Vagina (tissue), 2 donors: ENCODE measurements around the gene ADAMTS2. TPM values are rescaled to one million over a fixed set of nuclear protein-coding genes. Genes with fewer than 3 reads are reported as not detected.

Experiments used
- DNase-seq, 2 donors: peaks; one replicate each; pipeline ENCODE4 v3.0.0-alpha.2; 2017; ENCODE audit errors: extremely low spot score in 2 of 2
- H3K27ac ChIP-seq: fragments of 200-600 bp; sonication (generic); one replicate; pipeline ENCODE4 v1.5.1; 2019
- H3K27me3 ChIP-seq: fragments of 200-600 bp; sonication (generic); one replicate; pipeline ENCODE4 v1.5.1; 2019
- H3K36me3 ChIP-seq, 2 donors: fragments of 200-600 bp; sonication (generic); one replicate each; pipeline ENCODE4 v1.5.1; 2017 to 2019
- H3K4me1 ChIP-seq: fragments of 200-600 bp; sonication (generic); one replicate; pipeline ENCODE4 v1.5.1; 2019
- H3K4me3 ChIP-seq, 2 donors: fragments of 200-600 bp; sonication (generic); 1 replicate in 1 of 2; 2 replicates in 1 of 2; pipeline ENCODE4 v1.5.1; 2016 to 2019
- H3K9me3 ChIP-seq: fragments of 200-600 bp; sonication (generic); one replicate; pipeline ENCODE4 v1.5.1; 2019
- CTCF ChIP-seq, 3 experiments: fragments of 450-650 bp in 2 of 3; fragments of 200-600 bp in 1 of 3; sonication (generic) in 1 of 3; IDR thresholded peaks; one replicate each; pipeline ENCODE4 v1.5.1; 2017 to 2019; ENCODE audit warnings: antibody characterized with exemption in 3 of 3, mild to moderate bottlenecking in 2 of 3, moderate library complexity in 2 of 3
- POLR2A ChIP-seq, 2 donors: fragments of 450-650 bp; IDR thresholded peaks; one replicate each; pipeline ENCODE4 v1.6.1; 2017; ENCODE audit warnings: antibody characterized with exemption in 2 of 2, mild to moderate bottlenecking in 2 of 2, moderate library complexity in 2 of 2
- POLR2AphosphoS5 ChIP-seq, 2 donors: sonication (generic); formaldehyde crosslinking; IDR thresholded peaks; one replicate each; pipeline ENCODE4 v1.9.0; 2017; ENCODE audit warnings: antibody characterized with exemption in 2 of 2, mild to moderate bottlenecking in 2 of 2, low read depth in 1 of 2; ENCODE audit not compliant: insufficient read depth in 1 of 2
- intact Hi-C: fragments of 100-400 bp; cut with DNase I; formaldehyde crosslinking; loops from one replicate; pipeline ENCODE4 v1.15.1; 2023
- total RNA-seq: library from RNA; depleted of rRNA; stranded (reverse); fragments of >200 nt; gene quantifications from one replicate; pipeline ENCODE4 v1.2.3, GENCODE V29; 2016

Gene ADAMTS2
- total RNA-seq, 1 donor from 2014 or later: 17.4 TPM

GRCh38 chr5:179207470-179207869, 137.8 kb downstream of the ADAMTS2 start:
- Histone ChIP-seq H3K27me3 (no peaks in the 10 kb centered on the region), H3K27ac (no peak overlapping the region), H3K4me1 (peaks cover 21% of the 10 kb centered on the region), H3K36me3 (no peaks in the 10 kb centered on the region), H3K9me3 (no peaks in the 10 kb centered on the region), H3K4me3 (no peak overlapping the region)
- intact Hi-C loops: no loop called here
- no peak for DNase-seq
- no peak for TF ChIP-seq POLR2A (IDR thresholded peaks at IDR 0.05)
- TF ChIP-seq CTCF (IDR thresholded peaks at IDR 0.05): no peak
- no peak for TF ChIP-seq POLR2AphosphoS5 (IDR thresholded peaks at IDR 0.05; ENCODE audit: insufficient read depth in 1 of 2, low read depth in 1 of 2)

GRCh38 chr5:179206366-179206765, 138.9 kb downstream of the ADAMTS2 start:
- intact Hi-C loops: no loop called here
- TF ChIP-seq POLR2A (IDR thresholded peaks at IDR 0.05): no peak
- no peak for TF ChIP-seq POLR2AphosphoS5 (IDR thresholded peaks at IDR 0.05; ENCODE audit: insufficient read depth in 1 of 2, low read depth in 1 of 2)
- TF ChIP-seq CTCF (IDR thresholded peaks at IDR 0.05): no peak
- Histone ChIP-seq H3K4me1 (peaks cover 21% of the 10 kb centered on the region), H3K9me3 (no peaks in the 10 kb centered on the region), H3K4me3 (no peak overlapping the region), H3K27me3 (no peaks in the 10 kb centered on the region), H3K36me3 (no peaks in the 10 kb centered on the region), H3K27ac (no peak overlapping the region)
- no peak for DNase-seq

- Histone ChIP-seq H3K36me3 (no peaks in the 10 kb centered on the region), H3K27ac (no peak overlapping the region), H3K4me1 (peaks cover 19% of the 10 kb centered on the region), H3K27me3 (no peaks in the 10 kb centered on the region), H3K4me3 (no peak overlapping the region), H3K9me3 (no peaks in the 10 kb centered on the region)
- intact Hi-C loops: no loop called here
- no peak for DNase-seq
- TF ChIP-seq POLR2A (IDR thresholded peaks at IDR 0.05): no peak
- TF ChIP-seq POLR2AphosphoS5 (IDR thresholded peaks at IDR 0.05; ENCODE audit: insufficient read depth in 1 of 2, low read depth in 1 of 2): no peak
- no peak for TF ChIP-seq CTCF (IDR thresholded peaks at IDR 0.05)
Measured at GRCh38 chr5:179205277-179205676, 140.0 kb downstream of the ADAMTS2 start.

- TF ChIP-seq POLR2AphosphoS5 (IDR thresholded peaks at IDR 0.05; ENCODE audit: insufficient read depth in 1 of 2, low read depth in 1 of 2) (no peak), POLR2A (IDR thresholded peaks at IDR 0.05) (no peak), CTCF (IDR thresholded peaks at IDR 0.05) (no peak)
- Histone ChIP-seq H3K9me3 (no peaks in the 10 kb centered on the region), H3K27ac (no peak overlapping the region), H3K36me3 (no peaks in the 10 kb centered on the region), H3K4me1 (peaks cover 12% of the 10 kb centered on the region), H3K27me3 (no peaks in the 10 kb centered on the region), H3K4me3 (no peak overlapping the region)
- intact Hi-C loops: no loop called here
- no peak for DNase-seq
Measured at GRCh38 chr5:179204572-179204971, 140.7 kb downstream of the ADAMTS2 start.

- TF ChIP-seq CTCF (IDR thresholded peaks at IDR 0.05): no peak
- TF ChIP-seq POLR2AphosphoS5 (IDR thresholded peaks at IDR 0.05; ENCODE audit: insufficient read depth in 1 of 2, low read depth in 1 of 2): no peak
- TF ChIP-seq POLR2A (IDR thresholded peaks at IDR 0.05): no peak
- Histone ChIP-seq H3K9me3 (no peaks in the 10 kb centered on the region), H3K27ac (no peak overlapping the region), H3K4me3 (no peak overlapping the region), H3K4me1 (no peaks in the 10 kb centered on the region), H3K36me3 (no peaks in the 10 kb centered on the region), H3K27me3 (no peaks in the 10 kb centered on the region)
- intact Hi-C loops: no loop called here
- DNase-seq: no peak
Measured at GRCh38 chr5:179203248-179203647, 142.0 kb downstream of the ADAMTS2 start.
